Activated naive CD8-positive, alpha-beta T cell treated with anti-CD3 and anti-CD28 coated beads, Interleukin-2, amount 10 ng/mL, durations not matched to agents 7 days and 5 days (primary cell): Measurements from ENCODE around the gene TACO1. TPM values are rescaled to one million over a fixed set of nuclear protein-coding genes. Genes with fewer than 3 reads are reported as not detected.
A peak's percentile ranks its signal among the peaks of the same experiment; 100 is the strongest.

Experiments used
- ATAC-seq: fragments of 150-1000 bp; cut with Tn5 transposase; one replicate; pipeline ENCODE4 v1.10.0; 2021; ENCODE audit warnings: low read depth, moderate library complexity
- POLR2A ChIA-PET: fragments of 350-600 bp; sonication (Branson Sonifier 250); formaldehyde crosslinking; loops from one replicate; lab custom pipeline; 2021; ENCODE audit warnings: antibody characterized with exemption; lab: Charles Lee
- DNase-seq: peaks from one replicate; pipeline ENCODE4 v3.0.0; 2021
- H3K27ac Mint-ChIP-seq: one replicate; pipeline ENCODE4 v1.8.0; 2022; ENCODE audit warnings: mild to moderate bottlenecking, mixed read lengths
- H3K27me3 Mint-ChIP-seq: one replicate; pipeline ENCODE4 v1.8.0; 2022; ENCODE audit warnings: mild to moderate bottlenecking, moderate library complexity, mixed read lengths
- H3K36me3 Mint-ChIP-seq: one replicate; pipeline ENCODE4 v1.8.0; 2021; ENCODE audit warnings: mild to moderate bottlenecking, mixed read lengths
- H3K4me1 Mint-ChIP-seq: one replicate; pipeline ENCODE4 v1.8.0; 2021; ENCODE audit warnings: mixed read lengths
- H3K4me3 Mint-ChIP-seq: one replicate; pipeline ENCODE4 v1.8.0; 2022; ENCODE audit warnings: mild to moderate bottlenecking, moderate library complexity, mixed read lengths
- H3K9me3 Mint-ChIP-seq: one replicate; pipeline ENCODE4 v1.8.0; 2021; ENCODE audit warnings: mixed read lengths
- total RNA-seq, 2 experiments: library from RNA; stranded (reverse); gene quantifications; one replicate each; pipeline ENCODE4 v1.2.3, GENCODE V29; 2021

The TACO1 gene
- total RNA-seq, 2 experiments from 2014 or later = 19.3 to 24.8 TPM

DNA sequence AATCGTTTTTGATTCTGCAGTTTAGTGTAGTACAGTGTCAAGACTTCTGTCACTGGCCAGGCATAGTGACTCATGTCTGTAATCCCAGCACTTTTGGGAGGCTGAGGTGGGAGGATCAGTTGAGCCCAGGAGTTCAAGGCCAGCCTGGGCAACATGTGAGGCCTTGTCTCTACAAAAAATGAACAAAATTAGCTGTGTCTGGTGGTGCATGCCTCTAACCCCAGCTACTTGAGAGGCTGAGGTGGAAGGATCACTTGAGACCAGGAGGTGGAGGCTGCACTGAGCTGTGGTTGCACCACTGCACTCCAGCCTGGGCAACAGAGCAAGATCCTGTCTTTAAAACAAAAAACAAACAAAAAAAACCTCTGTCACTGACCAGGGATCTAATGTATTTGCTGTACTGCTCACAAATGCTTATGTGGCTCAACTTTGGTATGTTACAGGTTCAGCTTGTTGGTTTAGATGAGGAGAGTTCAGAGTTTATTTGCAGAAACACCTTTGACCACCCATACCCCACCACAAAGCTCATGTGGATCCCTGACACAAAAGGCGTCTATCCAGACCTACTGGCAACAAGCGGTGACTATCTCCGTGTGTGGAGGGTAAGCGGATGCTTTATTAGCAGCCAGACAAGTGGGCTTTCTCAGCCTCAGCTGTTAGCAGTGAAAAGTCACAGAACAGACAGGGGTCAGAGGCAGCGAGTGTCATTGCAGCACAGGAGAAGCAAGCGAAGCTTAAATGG, 22.5 kb upstream of the TACO1 start:
- H3K9me3 Mint-ChIP-seq = no peaks in the 10 kb centered on the region
- POLR2A ChIA-PET = no interaction called here
- no peak overlapping the region for H3K27ac Mint-ChIP-seq

DNA sequence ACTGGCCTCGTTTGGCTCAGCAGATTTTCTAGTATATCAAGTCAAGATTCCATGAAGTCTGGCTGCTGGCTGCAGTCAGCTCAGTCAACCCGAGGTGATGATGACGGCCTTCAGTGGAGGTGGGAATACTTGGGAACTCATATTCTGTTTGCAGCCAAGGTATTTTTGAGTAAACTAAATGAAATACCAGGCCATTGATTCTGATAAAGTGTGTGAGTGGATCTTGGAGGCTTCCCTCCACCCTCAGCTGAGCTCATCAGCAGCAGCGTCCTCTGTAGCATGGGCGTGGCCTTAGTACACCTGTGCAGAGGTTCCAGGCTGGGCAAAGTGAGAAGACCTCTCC, 22.0 kb upstream of the TACO1 start:
- Mint-ChIP-seq H3K4me3 (no peak overlapping the region), H3K4me1 (peaks cover 4% of the 10 kb centered on the region)

More for the DNA sequence above, 22.5 kb upstream of the TACO1 start:
- Mint-ChIP-seq H3K36me3 (peaks cover 22% of the 10 kb centered on the region), H3K4me1 (peaks cover 5% of the 10 kb centered on the region), H3K4me3 (no peak overlapping the region), H3K27me3 (no peaks in the 10 kb centered on the region)
- no peak for DNase-seq
- ATAC-seq = no peak

DNA sequence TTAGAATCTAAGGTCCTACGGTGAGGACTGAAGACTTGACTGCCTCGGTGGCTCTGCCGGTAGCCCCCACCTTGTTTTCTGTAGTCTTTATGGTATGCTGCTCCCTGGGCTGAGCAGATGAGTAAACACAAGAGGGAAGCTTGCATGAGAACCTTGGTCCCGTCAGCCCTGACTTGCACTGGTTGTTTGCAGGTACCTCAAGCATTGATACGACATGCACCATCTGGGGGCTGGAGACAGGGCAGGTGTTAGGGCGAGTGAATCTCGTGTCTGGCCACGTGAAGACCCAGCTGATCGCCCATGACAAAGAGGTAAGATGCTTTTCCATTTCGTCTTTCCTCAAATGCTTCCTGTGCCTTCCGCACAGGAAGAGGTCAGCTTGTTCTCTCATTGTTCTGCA, 21.1 kb upstream of the TACO1 start:
- Mint-ChIP-seq H3K9me3 (no peaks in the 10 kb centered on the region), H3K36me3 (peaks cover 17% of the 10 kb centered on the region), H3K27ac (no peak overlapping the region), H3K4me1 (no peaks in the 10 kb centered on the region), H3K4me3 (no peak overlapping the region), H3K27me3 (no peaks in the 10 kb centered on the region)
- DNase-seq (no peak), ATAC-seq (no peak)
- POLR2A ChIA-PET = no interaction called here

More for the DNA sequence above, 22.0 kb upstream of the TACO1 start:
- DNase-seq (no peak), ATAC-seq (no peak)
- Mint-ChIP-seq H3K27ac (no peak overlapping the region), H3K27me3 (no peaks in the 10 kb centered on the region), H3K9me3 (no peaks in the 10 kb centered on the region), H3K36me3 (peaks cover 21% of the 10 kb centered on the region)
- POLR2A ChIA-PET = no interaction called here

DNA sequence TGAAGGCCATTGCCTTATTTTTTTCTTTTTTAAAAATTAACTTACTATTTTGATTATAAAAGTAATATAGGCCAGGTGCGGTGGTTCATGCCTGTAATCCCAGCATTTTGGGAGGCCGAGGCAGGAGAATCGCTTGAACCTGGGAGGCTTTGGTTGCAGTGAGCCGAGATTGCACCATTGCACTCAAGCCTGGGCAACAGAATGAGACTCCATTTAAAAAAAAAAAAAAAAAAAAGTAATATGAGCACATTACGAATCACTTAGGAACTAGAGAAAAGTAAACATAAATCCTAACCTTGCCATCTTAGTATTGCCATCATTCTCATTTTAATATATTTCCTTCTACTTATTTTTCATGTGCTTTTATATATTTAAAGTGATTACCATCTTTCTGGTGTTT, 12.9 kb upstream of the TACO1 start:
- Mint-ChIP-seq H3K27me3 (no peaks in the 10 kb centered on the region), H3K36me3 (peaks cover 33% of the 10 kb centered on the region), H3K9me3 (no peaks in the 10 kb centered on the region), H3K4me3 (no peak overlapping the region), H3K27ac (no peak overlapping the region), H3K4me1 (peaks cover 9% of the 10 kb centered on the region)
- POLR2A ChIA-PET = no interaction called here
- DNase-seq = no peak
- ATAC-seq = no peak

DNA sequence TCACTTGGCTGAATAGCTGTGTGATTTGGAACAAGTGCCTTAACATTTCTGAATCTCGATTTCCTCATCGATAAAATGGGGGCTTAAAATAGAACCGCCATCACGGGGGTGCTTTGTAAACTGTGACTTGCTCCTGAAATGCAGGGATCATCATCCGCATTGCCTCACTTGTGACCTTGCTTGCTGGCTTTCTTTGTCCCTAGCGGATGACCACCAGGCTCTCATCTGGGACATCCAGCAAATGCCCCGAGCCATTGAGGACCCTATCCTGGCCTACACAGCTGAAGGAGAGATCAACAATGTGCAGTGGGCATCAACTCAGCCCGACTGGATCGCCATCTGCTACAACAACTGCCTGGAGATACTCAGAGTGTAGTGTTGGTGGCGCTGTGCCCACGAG, 11.9 kb upstream of the TACO1 start:
- no peak for DNase-seq
- Mint-ChIP-seq H3K27ac (no peak overlapping the region), H3K36me3 (peaks cover 30% of the 10 kb centered on the region), H3K4me1 (peaks cover 9% of the 10 kb centered on the region), H3K27me3 (no peaks in the 10 kb centered on the region), H3K9me3 (no peaks in the 10 kb centered on the region), H3K4me3 (no peak overlapping the region)
- POLR2A ChIA-PET = no interaction called here
- no peak for ATAC-seq

DNA sequence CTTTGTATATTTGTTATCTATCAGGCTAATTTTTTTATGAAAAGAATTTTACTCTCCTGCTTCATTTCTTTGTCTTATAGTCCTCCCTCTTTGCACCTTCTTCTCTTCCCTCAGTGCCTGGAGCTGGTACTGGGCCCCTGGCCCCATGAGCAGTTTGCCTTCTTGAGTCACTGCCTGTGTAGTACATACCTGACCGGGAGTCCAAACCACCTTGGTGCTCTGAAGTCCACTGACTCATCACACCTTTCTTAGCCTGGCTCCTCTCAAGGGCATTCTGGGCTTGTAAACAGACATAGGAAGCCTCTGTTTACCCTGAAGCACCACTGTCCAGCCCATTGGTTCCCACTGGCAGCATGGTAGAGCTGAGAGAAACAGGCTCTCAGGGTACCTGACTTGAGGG, 11.0 kb upstream of the TACO1 start:
- Mint-ChIP-seq H3K4me1 (peaks cover 9% of the 10 kb centered on the region), H3K4me3 (no peak overlapping the region), H3K27me3 (no peaks in the 10 kb centered on the region), H3K27ac (peak overlapping the region; percentile 14), H3K9me3 (no peaks in the 10 kb centered on the region), H3K36me3 (peaks cover 29% of the 10 kb centered on the region)
- ATAC-seq = no peak
- POLR2A ChIA-PET = no interaction called here
- no peak for DNase-seq

DNA sequence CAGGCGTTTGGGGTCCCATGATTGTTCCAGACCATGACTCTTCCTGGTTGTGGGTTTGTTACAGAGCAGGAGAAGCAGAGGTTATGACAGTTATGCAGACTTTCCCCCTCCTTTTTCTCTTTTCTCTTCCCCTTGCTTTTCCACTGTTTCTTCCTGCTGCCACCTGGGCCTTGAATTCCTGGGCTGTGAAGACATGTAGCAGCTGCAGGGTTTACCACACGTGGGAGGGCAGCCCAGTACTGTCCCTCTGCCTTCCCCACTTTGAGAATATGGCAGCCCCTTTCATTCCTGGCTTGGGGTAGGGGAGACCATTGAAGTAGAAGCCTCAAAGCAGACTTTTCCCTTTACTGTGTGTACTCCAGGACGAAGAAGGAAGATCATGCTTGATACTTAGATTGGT, 7.9 kb upstream of the TACO1 start:
- Mint-ChIP-seq H3K27me3 (no peaks in the 10 kb centered on the region), H3K27ac (no peak overlapping the region), H3K9me3 (no peaks in the 10 kb centered on the region), H3K4me1 (peaks cover 7% of the 10 kb centered on the region), H3K4me3 (no peak overlapping the region), H3K36me3 (peaks cover 22% of the 10 kb centered on the region)
- POLR2A ChIA-PET = no interaction called here
- ATAC-seq (no peak), DNase-seq (no peak)

DNA sequence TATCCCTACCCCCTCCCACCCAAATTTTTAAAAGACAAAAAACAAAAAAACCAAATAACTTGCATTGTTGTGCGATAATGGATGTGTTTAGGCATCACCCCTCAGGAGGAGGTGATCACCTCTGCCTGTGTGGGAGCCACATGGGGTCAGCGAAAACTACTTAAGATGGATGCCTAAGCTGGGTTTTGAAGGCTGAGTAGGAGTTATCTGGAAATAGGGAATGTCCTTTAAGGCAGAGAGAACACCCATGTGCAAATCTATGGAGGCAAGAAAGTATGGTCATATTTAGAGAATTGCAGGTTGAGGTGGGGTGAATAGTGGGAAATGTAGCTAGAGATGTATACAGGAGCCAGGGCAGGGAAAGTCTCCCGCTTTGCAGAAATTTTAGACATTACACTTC, 5.6 kb upstream of the TACO1 start:
- Mint-ChIP-seq H3K4me1 (peaks cover 14% of the 10 kb centered on the region), H3K9me3 (no peaks in the 10 kb centered on the region), H3K4me3 (no peak overlapping the region), H3K27me3 (no peaks in the 10 kb centered on the region), H3K36me3 (peaks cover 13% of the 10 kb centered on the region), H3K27ac (no peak overlapping the region)
- DNase-seq (no peak), ATAC-seq (no peak)
- POLR2A ChIA-PET = no interaction called here

DNA sequence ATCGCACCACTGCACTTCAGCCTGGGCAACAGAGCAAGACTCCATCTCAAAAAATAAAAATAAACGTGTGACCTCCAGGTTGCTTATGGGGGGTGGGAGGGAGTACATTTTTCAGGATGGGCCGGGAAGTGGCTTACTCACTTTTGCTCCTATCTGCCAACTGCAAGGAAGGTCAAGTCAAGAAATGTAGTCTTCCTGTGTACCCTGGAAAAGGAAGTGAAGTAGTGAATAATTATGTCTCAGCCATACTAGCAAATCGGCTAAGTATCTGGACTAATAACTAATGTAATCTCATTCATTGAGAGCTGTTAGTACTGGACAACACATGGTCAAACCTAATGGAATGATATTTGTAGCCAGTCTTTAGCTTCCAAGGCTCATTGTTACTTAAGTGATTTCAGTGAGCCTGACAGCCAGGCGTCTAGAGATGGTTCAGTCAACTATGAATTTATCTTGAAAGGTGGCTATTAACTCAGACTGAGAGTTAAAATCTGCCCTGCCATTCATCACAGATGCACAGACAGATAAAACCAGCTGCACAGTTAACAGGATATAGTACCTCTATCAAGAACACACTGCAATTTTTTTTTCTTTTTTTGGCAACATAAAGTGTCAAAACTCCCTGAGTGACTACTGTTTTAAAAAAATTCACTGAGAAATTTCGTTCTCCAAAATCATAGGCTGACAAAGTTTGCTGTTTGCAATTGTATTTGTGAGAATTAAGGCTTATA, 3.7 kb upstream of the TACO1 start:
- H3K9me3 Mint-ChIP-seq = no peaks in the 10 kb centered on the region
- DNase-seq (no peak), ATAC-seq (no peak)
- H3K36me3 Mint-ChIP-seq = peaks cover 4% of the 10 kb centered on the region
- H3K27ac Mint-ChIP-seq = no peak overlapping the region
- no peaks in the 10 kb centered on the region for H3K27me3 Mint-ChIP-seq
- POLR2A ChIA-PET = interaction anchor here (0.6 kb wide), 1 partner anchor 1112 kb away, joined by 3 read pairs; no protein-coding TSS in a partner anchor
- H3K4me3 Mint-ChIP-seq = no peak overlapping the region
- peaks cover 26% of the 10 kb centered on the region for H3K4me1 Mint-ChIP-seq

DNA sequence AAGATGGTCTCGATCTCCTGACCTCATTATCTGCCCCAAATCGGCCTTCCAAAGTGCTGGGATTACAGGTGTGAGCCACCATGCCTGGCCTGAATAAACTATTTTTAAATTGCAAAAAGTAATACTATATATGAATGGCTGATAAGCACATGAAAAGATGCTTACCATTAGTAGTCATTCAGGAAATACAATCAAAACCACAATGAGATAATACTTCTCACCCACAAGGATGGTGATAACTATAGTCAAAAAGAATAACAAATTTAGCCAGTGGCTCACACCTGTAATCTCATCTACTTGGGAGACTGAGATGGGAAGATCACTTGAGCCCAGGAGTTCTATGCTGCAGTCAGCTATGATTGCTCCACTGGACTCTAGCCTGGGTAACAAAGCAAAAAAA, 2.4 kb upstream of the TACO1 start:
- H3K27me3 Mint-ChIP-seq = no peaks in the 10 kb centered on the region
- peaks cover 4% of the 10 kb centered on the region for H3K36me3 Mint-ChIP-seq
- H3K4me1 Mint-ChIP-seq = peaks cover 26% of the 10 kb centered on the region
- DNase-seq (no peak), ATAC-seq (no peak)
- POLR2A ChIA-PET = no interaction called here
- no peak overlapping the region for H3K4me3 Mint-ChIP-seq
- H3K27ac Mint-ChIP-seq = no peak overlapping the region
- H3K9me3 Mint-ChIP-seq = no peaks in the 10 kb centered on the region

DNA sequence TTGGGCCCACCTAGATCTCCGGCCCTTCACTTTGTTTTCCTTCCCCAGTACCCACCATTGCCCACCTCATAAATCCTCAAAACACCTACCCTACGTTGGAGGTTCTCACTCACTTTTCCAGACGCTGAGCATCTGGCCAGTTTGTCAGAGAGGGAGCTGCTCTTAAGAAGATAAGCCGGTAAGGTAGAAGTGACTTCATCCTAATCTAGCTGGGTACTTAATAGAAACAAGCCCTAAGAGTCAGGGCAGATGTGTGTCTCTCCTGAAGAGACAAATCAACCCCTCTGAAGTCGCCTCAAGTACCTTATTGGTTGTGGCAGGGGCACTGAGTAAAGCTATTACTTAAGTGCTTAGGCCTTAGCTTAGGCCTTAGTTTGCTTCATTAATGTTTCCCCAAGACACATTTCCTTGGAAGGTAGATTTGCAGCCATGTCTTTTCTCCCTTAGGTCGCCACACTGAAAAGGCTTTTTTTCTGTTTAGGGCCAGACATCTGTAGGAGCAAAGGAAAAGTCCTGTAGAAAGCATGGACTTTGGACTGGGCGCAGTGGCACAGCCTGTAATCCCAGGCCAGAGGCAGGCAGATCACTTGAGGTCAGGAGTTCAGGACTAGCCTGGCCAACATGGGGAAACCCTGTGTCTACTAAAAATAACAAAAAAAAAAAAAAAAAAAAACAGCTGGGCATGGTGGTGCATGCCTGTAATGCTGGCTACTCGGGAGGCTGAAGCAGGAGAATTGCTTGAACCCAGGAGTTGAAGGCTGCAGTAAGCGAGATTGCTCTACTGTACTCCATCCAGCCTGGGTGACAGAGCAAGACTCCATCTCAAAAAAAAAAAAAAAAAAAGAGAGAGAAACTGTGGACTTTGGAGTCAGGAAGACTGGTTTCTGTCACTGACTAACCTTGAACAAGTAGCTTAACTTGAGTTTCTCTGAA, 1.0 kb downstream of the TACO1 start:
- POLR2A ChIA-PET = interaction anchor here (0.6 to 2.2 kb wide), 12 partner anchors 10 to 242 kb away, joined by 3 to 15 read pairs (median 4); partner anchors contain the start of genes DCAF7 and MAP3K3
- DNase-seq (no peak), ATAC-seq (peak; percentile 2)
- H3K36me3 Mint-ChIP-seq = peaks cover 4% of the 10 kb centered on the region
- H3K4me1 Mint-ChIP-seq = peaks cover 26% of the 10 kb centered on the region
- peak overlapping the region; percentile 96 for H3K27ac Mint-ChIP-seq
- no peaks in the 10 kb centered on the region for H3K27me3 Mint-ChIP-seq
- peak overlapping the region; percentile 98 for H3K4me3 Mint-ChIP-seq
- no peaks in the 10 kb centered on the region for H3K9me3 Mint-ChIP-seq

DNA sequence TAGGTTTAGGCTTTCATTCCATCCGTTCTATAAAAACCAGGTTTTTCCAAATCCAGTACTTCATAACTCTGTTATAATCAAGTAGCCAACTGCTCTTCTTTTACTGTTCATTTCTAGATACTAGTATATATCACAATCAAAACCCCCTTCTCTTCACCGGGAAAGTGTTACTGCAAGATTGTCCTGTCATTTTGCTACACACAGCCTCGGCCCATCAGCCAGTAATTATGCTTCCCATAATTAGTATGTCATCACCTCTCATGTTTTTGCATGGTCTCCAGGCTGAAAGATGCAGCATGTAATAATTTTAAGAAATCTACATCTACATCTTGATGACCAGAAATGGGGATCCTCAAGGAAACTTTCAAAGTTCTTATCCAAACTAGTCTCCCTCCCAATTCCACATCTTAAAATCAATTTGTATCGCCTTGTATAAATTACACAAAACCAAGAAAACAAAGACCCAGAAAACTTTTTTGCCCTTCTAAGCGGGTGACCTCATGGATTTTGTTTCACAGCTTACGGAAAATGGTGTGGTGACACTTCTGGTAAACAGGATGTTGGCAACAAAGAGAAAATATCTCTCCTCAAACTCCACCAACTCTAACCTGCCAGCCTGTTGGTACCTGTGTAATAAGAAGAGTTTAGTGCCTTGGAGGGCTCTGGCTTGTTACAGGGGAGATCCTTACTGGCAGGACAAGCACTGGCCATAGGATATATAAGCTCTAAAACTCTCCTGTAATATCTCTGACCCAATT, 9.3 kb downstream of the TACO1 start:
- POLR2A ChIA-PET = interaction anchor here (1.1 kb wide), 1 partner anchor 93 kb away, joined by 3 read pairs; no protein-coding TSS in a partner anchor
- ATAC-seq (no peak), DNase-seq (no peak)
- H3K27ac Mint-ChIP-seq = peak overlapping the region; percentile 64
- H3K4me1 Mint-ChIP-seq = peaks cover 21% of the 10 kb centered on the region
- no peak overlapping the region for H3K4me3 Mint-ChIP-seq
- no peaks in the 10 kb centered on the region for H3K9me3 Mint-ChIP-seq
- H3K36me3 Mint-ChIP-seq = peaks cover 3% of the 10 kb centered on the region
- no peaks in the 10 kb centered on the region for H3K27me3 Mint-ChIP-seq
